RWPE2 (cell line): ENCODE results near the gene OPA3.

Experiments used
- ATAC-seq: fragments of 200-7000 bp; cut with Tn5 transposase; 3 replicates; pipeline ENCODE4 v1.9.1; 2021; ENCODE audit warnings: low read depth
- DNase-seq: peaks from one replicate; pipeline ENCODE4 v3.0.0-alpha.2; 2020; ENCODE audit warnings: low spot score
- H3K27ac ChIP-seq: fragments of 450-650 bp; 2 replicates; pipeline ENCODE4 v1.5.1; 2017; ENCODE audit warnings: mild to moderate bottlenecking; ENCODE audit not compliant: poor library complexity, severe bottlenecking
- H3K27me3 ChIP-seq: fragments of 250-450 bp; sonication (Bioruptor Pico); 2 replicates; pipeline ENCODE4 v1.5.1; 2021; ENCODE audit warnings: mild to moderate bottlenecking, moderate library complexity; ENCODE audit not compliant: insufficient read depth, poor library complexity, severe bottlenecking
- H3K36me3 ChIP-seq: fragments of 250-450 bp; sonication (Bioruptor Pico); 2 replicates; pipeline ENCODE4 v1.5.1; 2020; ENCODE audit warnings: low read depth, mild to moderate bottlenecking, moderate library complexity
- H3K4me1 ChIP-seq: fragments of 250-450 bp; sonication (Bioruptor Pico); 2 replicates; pipeline ENCODE4 v1.5.1; 2021; ENCODE audit warnings: mild to moderate bottlenecking, moderate library complexity; ENCODE audit not compliant: insufficient read depth, poor library complexity, severe bottlenecking
- H3K4me3 ChIP-seq: fragments of 250-450 bp; sonication (Bioruptor Pico); 2 replicates; pipeline ENCODE4 v1.5.1; 2021; ENCODE audit warnings: mild to moderate bottlenecking, moderate library complexity; ENCODE audit not compliant: severe bottlenecking
- H3K9me3 ChIP-seq: fragments of 250-450 bp; sonication (Bioruptor Pico); 2 replicates; pipeline ENCODE4 v1.5.1; 2021; ENCODE audit warnings: mild to moderate bottlenecking, moderate library complexity; ENCODE audit not compliant: severe bottlenecking
- TF ChIP-seq, protein P1 (sequence below): fragments of 450-650 bp; IDR thresholded peaks from one replicate; pipeline ENCODE4 v1.5.1; 2017; ENCODE audit warnings: mild to moderate bottlenecking, moderate library complexity; ENCODE audit not compliant: poor library complexity, severe bottlenecking

OPA3 gene

DNA sequence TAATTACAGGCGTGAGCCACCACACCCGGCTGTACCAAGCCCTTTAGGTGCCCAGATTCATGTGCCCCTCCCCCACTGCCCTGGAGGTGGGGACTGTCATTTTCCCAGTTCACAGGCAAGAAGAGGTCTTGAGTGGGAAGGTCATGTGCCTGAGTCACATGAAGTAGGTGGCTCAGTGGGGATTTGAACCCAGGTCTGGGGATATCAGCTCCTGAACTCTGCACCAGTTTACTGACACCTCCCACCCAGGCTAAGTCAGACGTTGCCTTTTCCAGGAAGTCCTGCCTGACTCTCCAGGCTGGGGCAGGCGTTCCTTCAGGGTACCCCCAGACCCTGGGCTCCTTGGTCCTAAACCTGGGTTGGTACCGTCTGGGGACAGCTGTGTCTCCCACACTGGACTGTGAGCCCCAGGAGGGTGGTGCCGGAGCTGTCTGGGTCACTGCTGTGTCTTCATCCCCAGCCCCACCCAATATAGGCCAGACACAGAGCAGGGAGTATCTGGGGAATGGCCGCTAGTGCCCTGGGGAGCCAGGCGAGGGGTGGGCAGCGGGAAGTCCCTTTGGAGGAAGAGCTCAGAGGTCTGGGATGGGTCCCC lies 68.7 kb downstream of the OPA3 start:
- ATAC-seq (no peak), DNase-seq (no peak)
- Histone ChIP-seq H3K4me1 (peaks cover 17% of the 10 kb centered on the region), H3K27ac (peak overlapping the region; percentile 45), H3K27me3 (no peaks in the 10 kb centered on the region), H3K9me3 (no peaks in the 10 kb centered on the region), H3K4me3 (no peak overlapping the region), H3K36me3 (peaks cover 79% of the 10 kb centered on the region)
- TF ChIP-seq, protein P1, sequence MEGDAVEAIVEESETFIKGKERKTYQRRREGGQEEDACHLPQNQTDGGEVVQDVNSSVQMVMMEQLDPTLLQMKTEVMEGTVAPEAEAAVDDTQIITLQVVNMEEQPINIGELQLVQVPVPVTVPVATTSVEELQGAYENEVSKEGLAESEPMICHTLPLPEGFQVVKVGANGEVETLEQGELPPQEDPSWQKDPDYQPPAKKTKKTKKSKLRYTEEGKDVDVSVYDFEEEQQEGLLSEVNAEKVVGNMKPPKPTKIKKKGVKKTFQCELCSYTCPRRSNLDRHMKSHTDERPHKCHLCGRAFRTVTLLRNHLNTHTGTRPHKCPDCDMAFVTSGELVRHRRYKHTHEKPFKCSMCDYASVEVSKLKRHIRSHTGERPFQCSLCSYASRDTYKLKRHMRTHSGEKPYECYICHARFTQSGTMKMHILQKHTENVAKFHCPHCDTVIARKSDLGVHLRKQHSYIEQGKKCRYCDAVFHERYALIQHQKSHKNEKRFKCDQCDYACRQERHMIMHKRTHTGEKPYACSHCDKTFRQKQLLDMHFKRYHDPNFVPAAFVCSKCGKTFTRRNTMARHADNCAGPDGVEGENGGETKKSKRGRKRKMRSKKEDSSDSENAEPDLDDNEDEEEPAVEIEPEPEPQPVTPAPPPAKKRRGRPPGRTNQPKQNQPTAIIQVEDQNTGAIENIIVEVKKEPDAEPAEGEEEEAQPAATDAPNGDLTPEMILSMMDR = no peak

DNA sequence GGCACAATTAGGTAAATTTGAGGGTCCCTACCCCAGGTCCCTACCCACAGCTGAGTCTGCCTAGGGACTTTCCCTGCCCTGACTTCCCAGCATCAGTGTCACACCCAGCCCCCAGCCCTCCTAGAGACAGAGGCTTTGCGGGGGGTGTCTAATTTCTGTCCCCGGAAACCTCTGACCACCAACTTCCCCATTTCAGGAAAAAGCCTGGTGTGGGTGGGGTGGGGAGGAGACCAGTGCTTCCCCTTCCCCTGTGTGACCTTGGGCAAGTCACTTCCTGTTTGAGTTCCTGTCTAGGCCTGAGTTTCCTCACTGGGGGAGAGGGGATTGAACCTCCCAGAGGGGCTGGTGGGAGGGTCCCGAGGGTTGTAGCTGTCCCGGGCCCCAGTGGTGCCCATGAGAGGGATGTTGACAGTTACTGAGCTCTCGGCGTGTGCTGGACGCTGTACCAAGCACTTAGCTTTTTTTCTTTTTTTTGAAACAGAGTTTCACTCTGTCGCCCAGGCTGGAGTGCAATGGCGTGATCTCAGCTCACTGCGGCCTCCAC lies 69.4 kb downstream of the OPA3 start:
- H3K4me3 ChIP-seq = no peak overlapping the region
- DNase-seq = no peak
- no peaks in the 10 kb centered on the region for H3K9me3 ChIP-seq
- peaks cover 17% of the 10 kb centered on the region for H3K4me1 ChIP-seq
- ATAC-seq = no peak
- TF ChIP-seq, protein P1 = no peak
- H3K36me3 ChIP-seq = peaks cover 78% of the 10 kb centered on the region
- no peaks in the 10 kb centered on the region for H3K27me3 ChIP-seq
- H3K27ac ChIP-seq = peak overlapping the region; percentile 45

DNA sequence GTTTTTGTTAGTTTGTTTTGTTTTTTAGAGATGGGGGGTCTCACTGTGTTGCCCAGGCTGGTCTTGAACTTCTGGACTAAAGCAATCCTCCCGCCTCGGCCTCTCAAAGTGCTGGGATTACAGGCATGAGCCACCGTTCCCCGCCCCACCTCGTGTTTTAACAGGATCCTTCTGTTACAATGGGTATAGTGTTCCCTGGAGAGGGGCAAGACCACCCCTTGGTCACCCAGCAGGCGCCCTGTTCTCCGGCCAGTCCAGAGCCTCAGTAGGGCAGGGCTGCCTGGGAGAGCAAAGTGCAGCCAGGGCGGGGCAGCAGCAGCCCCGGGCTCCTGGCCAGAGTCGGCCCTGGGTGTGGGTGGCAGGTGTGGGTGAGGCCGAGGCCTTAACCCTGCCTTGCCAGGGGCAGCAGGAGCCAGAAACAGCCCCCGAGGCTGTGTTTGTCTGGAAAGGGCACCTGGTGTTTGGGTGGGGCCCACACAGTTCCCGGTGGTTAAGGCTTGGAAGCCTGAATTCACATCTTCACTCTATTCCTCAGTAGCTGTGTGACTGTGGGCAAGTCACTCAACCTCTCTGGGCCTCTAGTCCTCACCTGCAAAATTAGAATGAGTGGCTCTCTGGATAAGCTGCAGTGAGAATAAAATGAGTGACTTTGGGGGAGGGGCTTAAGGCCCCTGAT lies 70.1 kb downstream of the OPA3 start:
- no peak overlapping the region for H3K4me3 ChIP-seq
- peaks cover 17% of the 10 kb centered on the region for H3K4me1 ChIP-seq
- ATAC-seq (peak; percentile 72), DNase-seq (no peak)
- TF ChIP-seq, protein P1 = no peak
- no peaks in the 10 kb centered on the region for H3K9me3 ChIP-seq
- H3K27me3 ChIP-seq = no peaks in the 10 kb centered on the region
- peaks cover 78% of the 10 kb centered on the region for H3K36me3 ChIP-seq
- peak overlapping the region; percentile 45 for H3K27ac ChIP-seq

DNA sequence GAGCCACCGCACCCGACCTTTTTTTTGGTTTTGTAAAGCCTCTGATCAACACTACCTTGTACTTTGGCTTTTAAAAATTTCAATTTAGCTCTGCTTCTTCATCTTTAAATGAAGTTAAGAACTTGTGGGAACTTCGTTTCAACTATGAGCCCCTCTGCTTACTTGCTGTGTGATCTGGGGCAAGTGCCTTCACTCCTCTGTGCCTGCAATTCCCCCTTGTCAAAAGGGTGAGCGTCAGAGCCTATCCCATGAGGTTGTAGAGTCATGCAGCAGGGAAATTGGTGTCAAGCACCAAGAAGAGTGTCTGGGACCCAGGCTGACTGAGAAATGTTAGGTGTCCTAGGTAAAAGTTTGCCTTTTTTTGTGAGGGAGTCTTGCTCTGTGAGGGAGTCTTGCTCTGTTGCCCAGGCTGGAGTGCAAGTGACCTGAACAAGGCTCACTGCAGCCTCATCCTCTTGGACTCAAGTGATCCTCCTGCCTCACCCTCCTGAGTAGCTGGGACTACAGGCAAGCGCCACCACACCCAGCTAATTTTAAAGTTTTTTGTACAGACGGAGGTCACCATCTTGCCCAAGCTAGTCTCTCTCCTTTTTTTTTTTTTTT lies 71.6 kb downstream of the OPA3 start:
- ATAC-seq = no peak
- TF ChIP-seq, protein P1 = no peak
- H3K4me1 ChIP-seq = peaks cover 17% of the 10 kb centered on the region
- H3K36me3 ChIP-seq = peaks cover 68% of the 10 kb centered on the region
- DNase-seq = no peak
- H3K4me3 ChIP-seq = no peak overlapping the region
- no peaks in the 10 kb centered on the region for H3K9me3 ChIP-seq
- peak overlapping the region; percentile 45 for H3K27ac ChIP-seq
- no peaks in the 10 kb centered on the region for H3K27me3 ChIP-seq
